Measurements from ENCODE around the gene CDKN1B.

CDKN1B gene

GRCh38 chr12:12701457-12701856 lies 15.7 kb upstream of the CDKN1B start:
- no peak for DNase-seq (ENCODE audit: low read depth)

GRCh38 chr12:12704593-12705230 lies 12.5 kb upstream of the CDKN1B start:
- no peak for DNase-seq (ENCODE audit: low read depth)

DNA sequence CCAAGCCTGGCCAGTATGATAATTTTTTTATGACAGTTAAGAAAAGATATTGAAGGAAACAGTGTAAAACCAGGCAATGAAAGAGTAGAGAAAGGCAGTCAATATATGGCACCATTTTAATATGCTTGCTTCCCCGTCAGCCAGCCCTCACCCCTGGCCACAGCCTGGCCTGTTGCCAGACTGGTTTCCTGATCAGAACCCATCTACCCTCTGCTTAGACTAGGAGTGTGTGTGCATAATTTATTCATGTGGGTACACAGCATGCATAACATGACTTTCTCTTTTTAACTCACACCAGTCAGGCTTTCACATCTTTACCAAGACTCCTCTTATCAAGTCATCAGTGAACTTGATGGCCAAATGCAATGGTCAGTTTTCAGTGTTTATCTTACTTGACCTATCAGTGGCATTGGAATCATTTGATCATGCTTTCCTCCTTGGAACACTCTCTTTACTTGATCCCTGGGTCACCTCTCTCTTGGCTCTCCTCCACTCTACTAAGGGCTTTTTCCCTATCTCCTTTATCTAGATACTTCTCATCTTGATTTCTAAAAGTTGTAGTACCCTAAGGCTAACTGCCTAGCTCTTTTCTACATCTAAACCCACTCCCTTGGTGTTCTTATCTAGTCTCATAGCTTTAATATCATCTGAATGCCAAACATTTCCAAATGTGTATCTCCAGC lies 11.2 kb upstream of the CDKN1B start:
- DNase-seq (ENCODE audit: low read depth), result no peak

DNA sequence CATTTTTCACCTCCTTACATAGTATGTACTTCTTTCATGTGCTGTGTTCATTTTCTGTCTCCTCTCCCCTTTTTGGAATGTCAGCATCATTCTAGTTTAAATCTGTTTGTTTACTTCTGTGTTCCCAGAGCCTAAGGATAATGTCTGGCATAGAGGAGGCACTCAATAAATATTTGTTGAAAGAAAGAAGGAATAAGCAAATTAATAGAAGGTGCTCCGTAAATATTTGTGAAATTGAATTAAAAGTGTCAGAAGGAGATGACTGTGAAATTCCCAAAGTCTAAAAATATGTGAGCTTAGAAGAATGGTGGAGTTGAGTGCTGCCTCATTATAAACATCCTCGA lies 3.3 kb upstream of the CDKN1B start:
- no peak for DNase-seq (ENCODE audit: low read depth)

DNA sequence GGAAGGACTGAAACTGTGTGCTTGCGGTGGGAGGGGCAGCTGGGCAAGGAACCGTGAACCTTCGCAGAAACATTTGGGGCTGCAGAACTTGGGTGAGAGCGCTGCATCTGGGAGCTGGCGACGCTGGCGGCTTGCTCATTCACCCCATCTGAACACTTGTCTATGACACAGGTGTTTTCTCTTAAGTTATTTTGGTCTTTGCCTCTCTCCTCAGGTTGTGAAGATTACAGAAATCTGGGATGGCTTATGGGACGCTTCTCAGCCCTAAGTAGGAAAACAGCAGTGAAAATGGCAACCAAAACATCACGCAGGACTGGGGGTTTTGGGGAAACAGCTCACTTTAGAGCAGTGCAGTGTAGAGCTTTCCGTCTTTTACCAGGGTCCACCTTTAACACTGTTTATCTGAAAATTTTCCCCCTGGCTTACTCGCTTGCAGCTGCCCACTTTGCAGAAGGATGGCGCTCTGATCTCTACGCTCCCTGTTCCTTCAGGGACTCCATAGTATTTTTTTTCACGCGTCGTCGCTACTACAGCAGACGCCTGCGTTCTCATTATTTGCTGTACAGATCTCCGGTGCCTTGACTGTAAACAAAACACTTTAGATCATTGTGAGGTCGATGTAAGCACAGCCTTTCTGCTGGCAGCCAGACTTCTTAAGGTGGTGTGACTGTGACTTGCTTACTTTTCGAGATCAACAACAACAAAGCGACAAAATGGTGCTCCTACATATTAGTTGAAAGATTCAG lies 2.7 kb upstream of the CDKN1B start:
- no peak for DNase-seq (ENCODE audit: low read depth)

GRCh38 chr12:12715128-12715458 lies 2.1 kb upstream of the CDKN1B start:
- DNase-seq (ENCODE audit: low read depth), result no peak

DNA sequence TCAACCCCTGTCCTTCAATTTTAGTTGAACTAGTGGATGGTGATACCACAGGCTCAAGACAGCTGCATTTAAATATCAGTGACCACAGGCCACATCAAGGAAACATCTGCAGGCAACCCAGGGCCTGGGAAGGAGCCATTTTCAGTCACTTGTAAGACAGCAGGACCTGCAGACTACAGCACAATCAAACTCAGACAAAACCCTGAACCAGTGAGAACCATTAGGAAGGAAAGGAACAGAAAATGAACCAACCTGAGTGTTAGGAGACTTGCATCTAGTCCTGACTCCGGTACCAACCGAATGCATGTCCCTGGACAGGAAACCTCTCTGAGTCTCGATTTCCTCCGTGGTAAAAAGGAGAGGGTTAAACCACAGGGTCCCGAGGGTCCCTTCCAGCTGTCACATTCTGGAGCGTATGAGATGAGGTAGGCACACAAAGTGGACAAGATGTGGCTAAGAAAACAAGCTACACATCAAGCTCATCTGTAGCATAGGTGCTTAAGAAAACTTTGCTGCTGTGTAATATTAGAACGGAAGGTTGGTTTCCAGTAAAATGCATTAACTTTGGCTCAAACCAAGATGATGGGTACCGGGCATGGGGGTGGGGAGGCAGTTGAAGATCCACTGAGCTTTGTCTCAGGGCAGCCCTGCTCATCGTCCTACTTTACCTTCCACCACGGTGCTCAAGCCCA lies 1.6 kb upstream of the CDKN1B start:
- DNase-seq (ENCODE audit: low read depth), result no peak

GRCh38 chr12:12716151-12716792 lies 896 bp upstream of the CDKN1B start:
- no peak for DNase-seq (ENCODE audit: low read depth)

GRCh38 chr12:12717586-12718380 lies 615 bp downstream of the CDKN1B start:
- no peak for DNase-seq (ENCODE audit: low read depth)

DNA sequence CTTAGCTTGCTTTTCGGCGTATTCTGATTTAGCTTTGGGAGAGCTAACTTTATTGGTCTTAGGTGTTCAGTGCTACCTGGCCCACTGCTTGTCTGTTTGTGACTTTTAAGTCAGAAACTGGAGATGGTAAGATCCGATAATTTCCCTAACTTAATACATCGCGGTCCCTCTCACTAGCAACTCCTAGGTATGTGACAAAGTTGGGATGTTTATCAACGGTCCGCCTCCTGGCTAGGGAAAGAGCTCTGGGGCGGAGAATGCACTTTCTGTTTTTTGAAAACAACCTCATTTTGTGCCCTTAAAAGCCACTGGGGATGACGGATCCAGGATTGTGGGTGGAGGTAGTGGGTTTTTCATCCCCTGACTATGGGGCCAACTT lies 1.2 kb downstream of the CDKN1B start:
- no peak for DNase-seq (ENCODE audit: low read depth)

DNA sequence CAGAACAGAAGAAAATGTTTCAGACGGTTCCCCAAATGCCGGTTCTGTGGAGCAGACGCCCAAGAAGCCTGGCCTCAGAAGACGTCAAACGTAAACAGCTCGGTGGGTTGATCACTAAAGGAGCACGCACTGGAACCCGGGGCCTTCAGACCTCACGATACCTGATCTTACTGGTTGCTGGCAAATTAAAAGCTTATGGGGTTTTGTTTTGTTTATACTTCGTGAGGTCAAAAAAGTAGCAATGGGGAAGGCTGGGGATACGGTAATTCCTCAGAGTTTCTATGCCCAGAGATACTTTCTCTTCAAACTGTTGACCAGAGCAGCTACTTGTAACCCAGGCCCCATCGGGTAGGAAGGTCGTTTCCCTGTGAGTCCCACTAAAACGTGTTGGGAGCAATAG lies 1.7 kb downstream of the CDKN1B start:
- no peak for DNase-seq (ENCODE audit: low read depth)

DNA sequence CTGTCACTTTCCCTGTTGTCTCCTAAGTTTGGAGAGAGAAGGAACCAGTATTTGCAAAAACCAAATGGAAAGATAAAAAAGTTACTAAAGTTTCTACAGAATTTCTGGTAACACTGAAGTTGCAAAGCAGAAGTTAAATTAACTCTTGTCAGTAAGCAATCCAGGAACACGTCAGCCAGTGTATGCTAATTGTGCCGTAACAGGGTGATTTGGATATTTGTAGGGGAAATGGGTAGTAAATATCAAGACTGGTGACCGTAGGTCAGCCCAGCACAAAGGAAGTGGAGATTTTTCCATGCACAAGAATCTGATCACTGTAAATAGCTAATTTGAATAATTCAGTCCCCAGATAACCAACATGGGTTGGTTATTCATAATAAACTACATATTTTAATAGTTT lies 2.3 kb downstream of the CDKN1B start:
- no peak for DNase-seq (ENCODE audit: low read depth)

DNA sequence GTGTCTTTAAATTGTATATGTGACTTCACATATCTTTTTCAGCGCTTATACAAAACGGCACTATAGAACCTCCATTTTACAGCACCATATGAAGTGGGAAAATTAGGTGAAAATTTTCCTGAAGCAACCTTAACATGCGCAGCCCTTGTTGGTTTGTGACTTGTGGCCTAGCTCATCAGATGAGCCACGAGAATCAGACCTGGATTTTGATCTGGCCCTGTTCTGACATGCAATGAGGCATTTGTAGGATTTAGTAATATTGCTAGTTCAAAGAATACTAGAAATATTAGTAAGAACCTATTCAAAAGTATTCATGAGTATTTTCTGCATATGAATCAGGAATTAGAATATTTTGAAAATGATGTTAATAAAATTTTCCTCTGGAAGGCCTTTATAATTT lies 2.9 kb downstream of the CDKN1B start:
- DNase-seq (ENCODE audit: low read depth), result no peak

- DNase-seq (ENCODE audit: low read depth), result no peak
Observed at GRCh38 chr12:12720672-12721161, 3.5 kb downstream of the CDKN1B start.

GRCh38 chr12:12721176-12721751 lies 4.1 kb downstream of the CDKN1B start:
- no peak for DNase-seq (ENCODE audit: low read depth)

DNA sequence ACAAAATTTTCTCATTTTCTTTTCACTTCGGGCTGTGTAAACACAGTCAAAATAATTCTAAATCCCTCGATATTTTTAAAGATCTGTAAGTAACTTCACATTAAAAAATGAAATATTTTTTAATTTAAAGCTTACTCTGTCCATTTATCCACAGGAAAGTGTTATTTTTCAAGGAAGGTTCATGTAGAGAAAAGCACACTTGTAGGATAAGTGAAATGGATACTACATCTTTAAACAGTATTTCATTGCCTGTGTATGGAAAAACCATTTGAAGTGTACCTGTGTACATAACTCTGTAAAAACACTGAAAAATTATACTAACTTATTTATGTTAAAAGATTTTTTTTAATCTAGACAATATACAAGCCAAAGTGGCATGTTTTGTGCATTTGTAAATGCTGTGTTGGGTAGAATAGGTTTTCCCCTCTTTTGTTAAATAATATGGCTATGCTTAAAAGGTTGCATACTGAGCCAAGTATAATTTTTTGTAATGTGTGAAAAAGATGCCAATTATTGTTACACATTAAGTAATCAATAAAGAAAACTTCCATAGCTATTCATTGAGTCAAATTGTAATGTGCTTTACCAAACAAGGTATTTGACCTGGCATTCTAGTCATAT lies 4.8 kb downstream of the CDKN1B start:
- no peak for DNase-seq (ENCODE audit: low read depth)

DNA sequence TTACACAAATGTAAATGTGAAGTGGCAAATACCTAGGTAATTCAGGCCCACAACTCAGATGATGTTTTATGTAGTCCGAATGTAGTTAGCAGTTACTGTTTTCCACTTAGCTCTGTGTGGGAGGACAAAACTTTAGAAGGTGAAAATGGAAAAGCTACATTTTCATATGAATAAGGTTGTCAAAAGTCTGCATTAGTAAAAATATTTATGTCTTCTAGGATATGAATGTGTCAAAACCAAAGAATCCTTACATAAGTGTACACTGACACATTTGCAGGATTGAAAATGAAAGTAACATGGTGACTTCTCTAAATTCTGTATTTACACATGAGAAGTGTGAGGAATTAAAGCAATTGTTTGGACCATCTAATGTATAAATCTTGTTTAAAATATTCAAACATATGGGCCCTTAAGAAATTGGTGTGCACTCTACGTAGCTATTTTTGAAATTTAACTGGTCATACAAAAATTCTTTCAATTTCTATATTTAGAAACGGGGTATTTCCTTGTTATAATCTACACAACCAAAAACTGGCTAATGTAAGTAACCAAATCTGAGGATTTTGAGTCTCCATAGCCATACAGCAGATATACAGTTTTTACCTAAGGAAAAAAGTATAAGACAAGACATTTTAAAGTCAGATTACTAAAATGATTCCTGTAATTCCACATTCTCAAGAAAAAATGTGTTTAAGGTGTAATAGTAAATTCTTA lies 5.4 kb downstream of the CDKN1B start:
- no peak for DNase-seq (ENCODE audit: low read depth)

DNA sequence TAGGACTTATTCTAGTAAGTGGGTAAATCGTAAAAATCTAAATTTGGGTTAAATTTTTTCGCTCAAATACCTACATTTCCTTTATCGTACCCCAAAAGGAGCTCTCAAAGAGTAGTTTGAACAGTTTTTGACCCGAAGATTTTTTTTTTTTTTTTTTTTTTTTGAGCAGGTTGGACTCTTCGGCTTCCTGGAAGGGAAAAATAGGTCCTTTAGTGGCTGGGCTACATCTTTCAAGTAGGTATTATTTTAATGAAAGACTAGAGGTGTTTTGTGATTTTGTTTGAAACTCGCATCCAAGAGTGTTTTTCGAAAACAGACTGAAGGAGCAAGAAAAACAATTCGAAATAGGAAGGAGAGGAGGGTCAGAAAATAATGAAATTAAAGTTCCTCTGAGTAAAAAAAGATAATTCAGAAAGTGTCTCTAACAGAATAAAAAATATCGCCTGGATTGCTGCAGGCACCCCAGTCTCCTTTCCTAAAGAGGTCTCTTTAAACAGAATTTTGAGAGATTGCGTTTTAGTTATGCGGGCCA lies 6.0 kb downstream of the CDKN1B start:
- no peak for DNase-seq (ENCODE audit: low read depth)

- no peak for DNase-seq (ENCODE audit: low read depth)
Observed at GRCh38 chr12:12723681-12724420, 6.7 kb downstream of the CDKN1B start.
